Activated gamma-delta T cell treated with anti-CD3 and anti-CD28 coated beads, Interleukin-2, amount 50 U/mL, for 16 hours (primary cell): ENCODE results near the gene YJU2.

Source experiments
- DNase-seq: peaks from one replicate; pipeline ENCODE4 v3.0.0-alpha.2; 2020; ENCODE audit warnings: low read depth

The YJU2 gene

DNA sequence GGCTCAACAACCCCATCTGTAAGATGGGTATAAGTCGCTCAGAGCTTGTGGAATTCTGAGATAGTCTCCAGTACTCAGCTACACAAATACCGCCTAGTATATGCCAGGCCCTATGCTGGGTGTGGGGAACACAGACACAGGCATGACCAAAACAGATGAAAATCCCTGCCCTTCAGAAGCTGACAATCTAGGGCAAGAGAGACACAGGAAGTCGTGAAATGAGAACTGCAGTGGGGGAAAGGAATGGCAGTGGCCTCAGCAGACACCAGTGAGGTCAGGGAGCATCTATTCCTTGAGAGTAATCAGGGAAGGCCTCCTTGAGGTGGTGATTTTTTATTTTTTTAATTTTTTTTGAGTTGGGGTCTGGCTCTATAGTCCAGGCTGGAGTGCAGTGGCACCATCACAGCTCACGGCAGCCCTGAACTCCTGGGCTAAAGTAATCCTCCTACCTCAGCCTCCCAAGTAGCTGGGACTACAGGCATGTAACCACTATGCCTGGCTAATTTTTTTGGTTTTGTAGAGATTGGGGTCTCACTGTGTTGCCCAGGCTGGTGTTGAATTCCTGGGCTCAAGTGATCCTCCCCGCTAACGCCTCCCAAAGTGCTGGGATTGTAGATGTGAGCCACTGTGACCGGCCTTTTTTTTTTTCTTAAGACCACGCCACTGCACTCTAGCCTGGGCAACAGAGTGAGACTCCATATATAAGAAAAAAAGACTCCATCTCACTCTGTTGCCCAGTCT, 52.1 kb downstream of the YJU2 start:
- no peak for DNase-seq

DNA sequence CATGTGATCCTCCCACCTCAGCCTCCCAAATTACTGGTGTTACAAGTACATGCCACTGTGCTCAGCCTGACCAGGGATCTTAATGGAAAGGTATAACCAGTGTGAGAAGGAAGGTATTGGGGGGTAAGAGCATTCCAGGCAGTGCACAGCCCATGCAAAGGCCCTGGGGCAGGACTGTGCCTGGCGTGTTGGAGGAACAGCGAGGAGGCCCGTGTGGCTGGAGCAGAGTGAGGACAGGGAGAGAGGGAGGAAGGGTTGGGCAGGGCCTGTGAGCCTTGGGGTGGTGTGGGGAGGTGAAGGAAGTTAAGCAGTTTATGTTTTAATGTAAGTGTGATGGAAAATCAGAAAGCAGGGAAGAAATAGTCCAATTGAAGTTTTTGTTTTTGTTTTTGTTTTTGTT, 53.7 kb downstream of the YJU2 start:
- no peak for DNase-seq

DNA sequence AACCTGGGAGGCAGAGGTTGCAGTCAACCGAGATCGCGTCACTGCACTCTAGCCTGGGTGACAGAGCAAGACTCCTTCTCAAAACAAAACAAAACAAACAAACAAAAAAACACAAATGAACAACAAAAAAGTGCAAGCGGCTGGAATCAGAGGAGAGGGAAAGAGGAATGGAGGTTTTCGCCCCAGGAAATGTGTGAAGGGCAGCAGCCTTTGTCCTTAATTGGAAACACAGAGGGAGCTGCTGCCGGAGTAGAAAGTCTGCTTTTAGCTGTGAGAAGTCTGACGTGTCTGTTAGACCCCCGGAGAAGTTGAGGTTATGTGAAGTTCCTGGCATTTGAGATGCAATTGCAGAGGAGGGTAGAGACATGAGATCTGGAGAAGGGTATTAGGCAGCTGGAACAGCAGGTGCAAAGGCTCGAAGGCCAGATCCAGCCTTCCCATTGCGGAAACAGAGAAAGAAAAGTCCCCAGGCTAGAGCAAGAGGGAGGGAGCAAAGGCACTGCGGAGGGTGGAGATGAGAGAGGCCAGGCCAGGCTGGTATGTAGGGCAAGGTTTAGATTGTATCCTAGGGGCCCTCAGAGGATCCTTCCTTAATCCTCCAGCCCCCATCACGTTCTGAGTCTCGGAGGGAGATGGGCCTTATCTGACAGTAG, 54.8 kb downstream of the YJU2 start:
- no peak for DNase-seq

DNA sequence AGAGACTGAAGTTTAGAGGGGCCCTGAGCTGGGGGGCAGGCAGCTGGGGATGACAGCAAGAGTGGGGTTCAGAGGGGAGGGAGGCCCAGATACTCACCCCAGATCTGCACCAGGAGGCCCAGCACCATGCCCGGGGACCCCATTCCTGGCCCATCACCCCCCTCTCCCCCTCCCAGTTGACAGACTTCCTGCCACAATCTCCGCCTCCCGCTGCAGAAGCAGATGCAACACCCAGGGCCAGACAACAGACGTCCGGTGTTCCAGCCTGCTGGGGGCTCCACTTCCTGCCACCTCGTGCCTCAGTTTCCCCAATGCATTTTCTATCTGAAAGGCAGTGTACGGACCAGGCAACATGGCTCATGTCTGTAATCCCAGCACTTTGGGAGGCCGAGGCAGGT, 55.4 kb downstream of the YJU2 start, which contains the start of gene TMIGD2:
TSS of gene TMIGD2 (minus strand) at position 147 of the 398 bp plus-strand sequence. CDS start at position 143, 4 bp downstream.
- no peak for DNase-seq

DNA sequence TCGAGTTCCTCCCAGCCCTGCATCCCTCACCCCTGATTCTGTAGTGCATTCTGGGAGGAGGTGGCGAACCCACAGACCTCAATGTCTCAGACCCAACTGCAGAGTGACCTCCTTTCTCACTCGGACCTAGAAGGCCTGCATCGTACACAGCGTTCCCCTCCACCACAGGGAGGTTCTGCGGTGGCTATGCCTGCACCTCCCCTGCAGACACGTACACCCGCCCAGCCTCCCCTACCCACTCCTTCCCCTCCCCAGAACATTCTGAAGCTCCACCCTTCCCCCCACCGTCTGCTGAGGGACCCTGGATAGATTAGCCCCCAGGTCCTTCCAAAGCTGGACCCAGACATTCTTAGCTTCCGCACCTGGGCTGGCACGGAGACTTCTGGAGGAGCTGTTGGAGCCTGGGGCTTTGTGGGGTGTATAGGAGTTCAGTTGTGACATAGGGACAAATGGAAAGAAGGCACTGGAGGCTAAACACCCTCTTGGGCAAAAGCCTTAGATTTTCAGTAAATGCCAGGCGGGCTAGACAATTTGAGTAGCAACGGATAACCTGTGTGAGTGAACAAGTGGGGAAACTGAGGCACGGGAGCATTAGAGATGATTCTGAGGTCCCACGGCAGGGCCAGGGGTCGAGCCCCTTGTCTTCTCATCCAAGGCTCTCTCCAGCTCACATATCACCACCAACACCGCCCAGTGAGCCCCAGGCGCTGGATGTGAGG, 57.1 kb downstream of the YJU2 start:
- DNase-seq: no peak

DNA sequence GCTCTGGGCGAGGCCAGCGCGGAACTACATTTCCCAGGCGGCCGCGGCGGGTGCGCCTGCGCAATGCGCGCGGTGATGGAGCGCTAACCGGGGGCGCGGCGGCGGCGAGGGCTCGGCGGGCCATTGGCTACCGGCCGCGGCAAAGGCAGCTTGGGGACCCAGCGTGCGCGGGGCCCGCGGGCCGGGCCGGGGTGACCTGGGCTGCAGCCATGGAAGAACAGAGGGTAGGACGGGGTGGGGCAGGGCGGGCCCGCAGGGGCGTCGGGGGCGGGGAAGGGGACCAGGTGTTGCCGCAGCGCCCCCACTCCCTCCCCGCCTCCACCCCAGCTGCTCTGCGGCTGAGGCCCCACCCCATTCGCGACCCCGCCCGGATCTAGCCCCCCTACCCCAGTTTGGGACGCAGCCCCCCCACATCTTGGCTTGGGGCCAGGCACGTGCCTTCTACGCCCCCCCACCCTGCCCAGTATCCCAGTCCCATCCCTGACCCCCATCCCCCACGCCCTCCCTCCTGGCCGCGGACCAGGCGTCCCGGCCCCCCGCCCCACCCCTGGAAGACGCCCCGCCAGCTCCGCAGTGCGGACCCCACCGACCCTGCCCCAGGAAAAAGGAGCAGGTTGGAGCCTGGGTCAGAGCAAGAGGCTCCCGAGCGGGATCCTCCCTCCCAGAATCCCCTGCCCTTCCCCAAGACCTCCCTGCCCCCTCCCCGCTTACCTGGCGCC, 57.8 kb downstream of the YJU2 start, which contains the start of gene FSD1:
TSS of gene FSD1 (plus strand) at position 61 of the 719 bp plus-strand sequence. CDS start at position 210, 149 bp downstream.
- peak; percentile 39 for DNase-seq

DNA sequence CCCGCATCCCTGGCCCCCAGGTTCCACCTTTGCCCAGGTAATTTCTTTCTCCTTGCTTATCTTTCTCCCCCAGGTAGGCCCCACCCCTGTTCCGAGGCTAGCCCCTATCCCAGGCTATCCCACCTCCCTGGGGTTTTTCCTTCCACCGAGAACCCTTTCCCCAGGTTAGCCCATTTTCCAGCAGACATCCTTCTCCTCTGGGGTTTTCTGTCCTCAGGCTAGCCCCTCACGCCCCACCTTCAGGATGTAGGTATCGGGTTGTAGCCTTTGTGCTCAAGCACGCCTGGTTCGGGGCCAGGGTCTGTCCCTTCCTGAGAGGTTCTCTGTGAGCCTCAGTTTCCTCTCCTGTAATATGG, 58.4 kb downstream of the YJU2 start:
- DNase-seq: no peak

DNA sequence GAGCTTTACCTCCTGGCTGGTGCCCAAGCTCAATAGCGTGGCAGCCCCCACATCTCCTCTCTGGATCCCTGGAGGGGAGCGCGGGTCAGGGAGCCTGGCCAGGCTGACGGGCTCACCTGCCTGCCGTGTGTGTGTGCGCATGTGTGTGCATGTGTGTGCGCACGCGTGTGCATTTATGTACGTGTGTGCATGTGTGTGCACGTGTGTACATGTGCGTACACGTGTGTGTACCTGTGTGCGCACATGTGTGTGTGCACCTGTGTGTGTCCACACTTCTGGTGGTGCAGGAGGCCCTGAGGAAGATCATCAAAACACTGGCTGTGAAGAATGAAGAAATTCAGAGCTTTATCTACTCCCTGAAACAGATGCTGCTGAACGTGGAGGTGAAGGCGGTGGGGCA, 58.8 kb downstream of the YJU2 start:
- no peak for DNase-seq

DNA sequence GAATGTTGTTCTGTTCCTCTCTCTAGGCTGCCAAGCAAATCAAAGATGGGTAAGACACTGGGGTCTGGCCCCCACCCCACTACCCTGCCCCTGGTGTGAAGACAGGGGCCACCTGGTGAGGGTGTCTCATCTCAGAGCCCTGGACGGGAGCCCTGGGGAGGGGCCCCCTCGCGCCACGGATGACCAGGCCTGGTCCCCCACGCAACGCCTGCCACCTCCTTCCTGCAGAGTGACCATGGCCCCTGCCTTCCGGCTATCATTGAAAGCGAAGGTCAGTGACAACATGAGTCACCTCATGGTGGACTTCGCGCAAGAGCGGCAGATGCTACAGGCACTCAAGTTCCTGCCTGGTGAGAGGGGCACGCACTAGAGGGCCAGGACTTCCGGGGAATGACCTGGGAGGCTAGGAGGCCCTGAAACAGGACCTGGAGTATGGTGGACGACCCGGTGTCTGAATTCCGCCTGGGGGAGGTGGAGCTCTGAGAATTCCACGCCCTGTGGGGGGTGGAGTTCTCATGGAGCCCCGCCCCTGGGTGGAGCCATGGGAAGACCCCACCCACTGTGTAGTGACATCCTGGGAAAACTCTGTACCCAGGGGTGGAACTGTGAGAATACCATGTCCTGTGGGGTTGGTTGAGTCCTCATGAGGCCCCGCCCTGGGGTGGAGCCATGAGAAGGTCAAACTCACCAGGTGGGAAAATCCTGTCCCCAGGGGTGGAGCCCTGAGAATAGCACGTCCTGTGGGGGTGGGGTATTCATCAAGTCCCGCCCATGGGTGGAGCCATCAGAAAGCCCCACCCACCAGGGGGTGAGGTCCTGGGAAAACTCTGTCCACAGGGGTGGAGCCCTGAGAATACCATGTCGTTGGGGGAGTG, 63.6 kb downstream of the YJU2 start:
- no peak for DNase-seq

DNA sequence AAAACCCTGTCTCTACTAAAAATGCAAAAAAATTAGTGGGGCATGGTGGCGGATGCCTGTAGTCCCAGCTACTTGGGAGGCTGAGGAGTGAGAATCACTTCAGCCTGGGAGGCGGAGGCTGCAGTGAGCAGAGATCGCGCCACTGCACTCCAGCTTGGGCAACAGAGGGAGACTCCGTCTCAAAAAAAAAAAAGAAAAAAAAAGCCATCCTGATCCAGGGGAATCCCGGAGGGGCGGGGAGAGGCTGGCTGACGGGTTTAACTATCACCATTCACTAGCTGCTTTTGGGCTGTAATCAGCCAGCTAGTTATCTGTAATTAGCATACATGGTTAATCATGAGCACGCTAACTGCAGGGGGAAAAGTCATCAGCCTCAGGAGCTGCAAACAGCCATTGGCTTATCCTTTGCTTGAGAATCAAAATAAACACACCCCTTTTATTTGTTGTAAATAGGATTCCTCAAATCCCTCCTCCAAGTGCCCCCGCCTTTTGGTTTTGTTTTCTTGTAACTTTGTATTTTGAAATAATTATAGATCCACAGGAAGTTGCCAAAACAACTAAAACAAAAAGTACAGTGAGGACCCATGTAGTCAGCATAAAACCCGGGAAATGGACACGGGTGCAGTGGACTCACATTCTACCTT, 67.1 kb downstream of the YJU2 start:
- no peak for DNase-seq

DNA sequence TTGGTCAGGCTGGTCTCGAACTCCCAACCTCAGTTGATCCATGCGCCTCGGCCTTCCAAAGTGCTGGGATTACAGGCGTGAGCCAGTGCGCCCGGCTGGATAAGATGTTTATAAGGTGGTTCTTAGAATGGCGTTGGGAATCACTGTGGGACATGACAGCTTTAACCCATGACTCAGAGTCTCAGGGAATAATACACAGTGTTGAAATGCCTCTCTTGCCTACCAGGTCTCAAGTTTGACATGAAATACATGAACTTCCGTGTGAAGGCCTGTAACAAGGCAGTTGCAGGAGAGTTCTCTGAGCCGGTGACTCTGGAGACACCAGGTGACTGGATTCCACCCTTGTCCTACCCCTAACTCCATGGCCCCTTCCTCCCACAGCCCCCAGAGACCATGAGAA, 70.1 kb downstream of the YJU2 start:
- no peak for DNase-seq

DNA sequence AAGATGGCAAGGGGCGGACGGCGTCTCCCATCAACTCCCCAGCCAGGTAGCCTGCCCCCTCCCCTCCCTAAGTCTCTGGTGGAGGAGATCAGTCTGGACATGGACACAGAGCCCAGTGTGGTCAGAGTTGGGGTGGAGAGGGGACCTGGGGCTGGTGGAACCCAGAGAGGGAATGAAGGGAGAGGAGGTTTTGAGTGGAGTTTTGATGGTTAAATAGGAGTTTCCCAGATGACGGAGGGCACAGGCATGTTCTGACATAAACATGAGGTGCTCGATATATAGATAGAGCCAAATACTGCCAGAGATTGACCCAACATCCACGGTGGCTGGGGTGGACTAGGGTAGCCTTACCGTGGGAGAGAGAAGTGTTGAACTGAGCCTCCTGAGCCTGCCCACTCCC, 71.6 kb downstream of the YJU2 start:
- no peak for DNase-seq
